Fibroblast of skin of left biceps (primary cell): ENCODE measurements around the gene ATP2C2.
"Not testable (repeated sequence)": the region's sequence is repeated elsewhere in the genome, so short reads cannot be mapped to it uniquely, and the experiment has no call there.

Experiments used
- DNase-seq, 2 experiments: peaks; one replicate each; pipeline ENCODE4 v3.0.0-alpha.2; 2013; ENCODE audit warnings: low read depth in 2 of 2

ATP2C2 gene

DNA sequence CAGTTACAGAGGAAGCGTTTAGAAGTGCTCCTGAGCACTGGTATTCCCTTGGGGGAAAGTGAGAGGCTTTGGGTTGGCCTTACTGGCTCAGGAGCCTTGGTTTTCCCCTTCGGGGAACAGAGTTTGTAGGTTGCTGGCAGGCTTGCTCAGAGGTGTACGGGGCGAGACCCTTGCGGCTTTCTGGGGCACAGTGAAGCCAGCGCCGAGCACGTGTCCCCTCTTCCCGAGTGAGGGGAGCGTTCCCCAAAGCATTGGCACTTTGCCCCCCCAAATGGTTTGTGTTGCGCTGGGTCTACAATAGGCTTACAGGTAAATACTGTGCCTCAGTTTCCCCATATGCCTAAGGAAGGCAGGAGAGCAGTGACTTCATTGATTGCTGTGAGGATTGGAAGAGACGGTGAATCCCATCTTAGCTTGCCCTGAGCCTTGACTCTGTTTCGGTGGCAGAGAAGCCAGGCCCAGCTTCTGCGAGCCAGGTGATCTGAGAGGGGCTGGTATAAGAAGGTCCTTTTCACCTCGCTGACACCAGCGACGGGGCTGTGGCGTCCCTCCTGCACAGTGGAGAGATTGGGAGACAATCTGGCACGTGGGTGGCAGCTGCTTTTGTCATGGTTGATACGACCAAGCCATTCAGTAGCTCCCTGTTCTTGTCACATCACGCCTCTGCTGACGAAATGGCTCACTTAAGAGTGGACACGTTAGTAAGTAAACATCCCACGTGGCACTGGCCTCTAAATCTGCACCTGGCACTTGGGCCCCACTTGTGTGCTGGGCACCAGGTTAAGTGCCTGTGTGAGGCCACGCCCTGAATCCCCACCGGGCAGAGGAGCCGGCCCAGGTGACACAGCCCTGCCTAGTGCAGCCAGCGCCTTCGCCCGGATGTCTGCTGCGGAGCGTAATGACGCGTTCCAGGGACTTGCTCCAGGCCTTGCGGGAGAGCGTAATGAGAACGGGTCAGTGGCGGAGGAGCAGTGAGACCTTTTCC lies 81.1 kb downstream of the ATP2C2 start:
- no peak for DNase-seq

DNA sequence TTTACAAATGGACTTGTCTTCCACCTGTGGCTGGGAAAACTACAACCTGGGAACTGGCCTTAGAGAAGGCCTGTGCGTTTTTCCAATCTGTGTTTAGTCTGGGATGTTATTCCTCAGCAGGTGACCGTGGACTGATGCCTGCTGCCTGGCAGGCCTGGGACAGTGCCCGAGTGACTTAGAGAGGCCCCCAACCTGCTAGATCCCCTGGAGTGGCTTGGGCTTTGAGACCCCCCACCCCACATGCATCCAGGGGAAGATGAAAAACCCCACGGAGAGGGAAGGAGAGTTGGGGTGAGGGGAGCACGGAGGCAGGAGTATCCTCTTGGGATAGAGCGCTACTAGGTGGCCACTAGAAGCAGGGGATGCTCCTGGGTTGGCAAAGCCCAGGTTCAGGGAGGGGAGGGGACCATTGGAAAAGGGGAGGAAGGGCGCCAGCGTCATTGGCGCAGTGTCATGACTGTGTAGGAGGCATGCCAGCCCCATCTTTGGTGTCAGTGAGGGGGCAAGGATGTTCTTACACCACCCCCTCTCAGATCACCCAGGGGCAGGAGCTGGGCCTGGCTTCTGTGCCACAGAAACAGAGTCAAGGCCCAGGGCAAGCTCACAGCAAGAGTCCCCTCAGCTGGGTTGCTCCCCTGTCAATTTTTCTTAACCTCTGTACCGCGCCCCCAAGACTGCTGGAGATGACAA lies 82.0 kb downstream of the ATP2C2 start:
- DNase-seq: no peak

DNA sequence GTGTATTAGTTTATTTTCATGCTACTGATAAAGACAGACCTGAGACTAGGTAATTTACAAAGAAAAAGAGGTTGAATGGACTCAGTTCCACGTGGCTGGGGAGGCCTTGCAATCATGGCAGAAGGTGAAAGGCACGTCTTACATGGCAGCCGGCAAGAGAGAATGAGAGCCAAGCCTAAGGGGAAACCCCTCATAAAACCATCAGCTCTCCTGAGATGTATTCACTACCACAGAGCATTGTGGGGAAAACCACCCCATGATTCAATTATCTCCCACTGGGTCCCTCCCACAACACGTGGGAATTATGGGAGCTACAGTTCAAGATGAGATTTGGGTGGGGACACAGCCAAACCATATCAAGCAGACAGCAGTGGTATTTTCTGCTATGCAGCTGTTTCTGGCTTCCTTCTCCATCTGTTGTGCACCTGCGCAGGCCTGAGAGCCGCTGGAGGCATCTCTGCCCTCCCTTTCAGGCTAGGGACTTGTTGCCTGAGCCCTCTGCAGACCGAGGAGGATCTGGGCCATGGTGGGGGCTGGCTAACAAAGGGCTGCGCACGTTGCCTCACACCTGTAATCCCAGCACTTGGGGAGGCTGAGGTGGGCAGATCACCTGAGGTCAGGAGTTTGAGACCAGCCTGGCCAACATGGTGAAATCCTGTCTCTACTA lies 82.8 kb downstream of the ATP2C2 start:
- not testable (repeated sequence) for DNase-seq

DNA sequence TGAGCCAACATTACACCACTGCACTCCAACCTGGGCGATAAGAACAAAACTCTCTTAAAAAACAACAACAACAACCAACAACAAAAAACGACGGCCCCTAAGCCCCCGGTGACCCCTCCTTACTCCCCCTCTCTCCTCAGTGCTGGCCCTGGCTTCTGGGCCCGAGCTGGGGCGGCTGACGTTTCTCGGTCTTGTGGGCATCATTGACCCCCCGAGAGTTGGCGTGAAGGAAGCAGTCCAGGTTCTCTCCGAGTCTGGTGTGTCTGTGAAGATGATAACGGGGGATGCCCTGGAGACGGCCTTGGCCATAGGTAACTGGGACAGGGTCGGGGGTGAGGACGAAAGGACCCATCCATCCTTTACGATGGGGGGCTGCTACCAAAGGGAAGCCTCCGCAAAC lies 83.4 kb downstream of the ATP2C2 start:
- no peak for DNase-seq

DNA sequence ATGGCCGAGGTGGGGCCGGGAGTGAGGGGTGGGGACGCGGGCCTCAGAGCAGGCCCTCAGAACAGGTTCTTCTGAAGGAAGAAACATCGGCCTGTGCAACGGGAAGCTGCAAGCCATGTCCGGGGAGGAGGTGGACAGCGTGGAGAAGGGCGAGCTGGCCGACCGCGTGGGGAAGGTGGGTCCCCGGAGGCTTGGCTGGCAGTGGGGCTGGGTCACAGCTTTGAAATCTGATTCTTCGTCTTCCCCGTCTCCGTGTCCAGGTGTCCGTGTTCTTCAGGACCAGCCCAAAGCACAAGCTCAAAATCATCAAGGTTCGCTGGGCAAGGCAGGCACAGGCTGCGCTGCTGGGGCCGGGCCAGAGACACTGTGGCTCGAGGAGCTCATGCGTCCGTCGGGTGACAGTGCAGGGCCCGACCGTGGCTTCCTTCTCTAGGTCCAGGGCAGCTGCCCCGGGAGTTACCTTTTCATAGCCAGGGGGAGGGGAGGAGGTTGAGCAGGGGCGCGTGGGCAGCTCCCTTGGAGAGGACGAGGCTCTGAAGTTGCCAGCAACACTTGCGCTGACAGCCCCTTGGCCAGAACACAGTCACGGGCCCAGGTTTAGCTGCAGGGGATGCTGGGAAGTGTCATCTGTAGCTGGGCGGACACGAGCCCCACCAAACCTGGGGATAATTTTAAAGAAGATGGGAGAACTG lies 84.9 kb downstream of the ATP2C2 start:
- no peak for DNase-seq

DNA sequence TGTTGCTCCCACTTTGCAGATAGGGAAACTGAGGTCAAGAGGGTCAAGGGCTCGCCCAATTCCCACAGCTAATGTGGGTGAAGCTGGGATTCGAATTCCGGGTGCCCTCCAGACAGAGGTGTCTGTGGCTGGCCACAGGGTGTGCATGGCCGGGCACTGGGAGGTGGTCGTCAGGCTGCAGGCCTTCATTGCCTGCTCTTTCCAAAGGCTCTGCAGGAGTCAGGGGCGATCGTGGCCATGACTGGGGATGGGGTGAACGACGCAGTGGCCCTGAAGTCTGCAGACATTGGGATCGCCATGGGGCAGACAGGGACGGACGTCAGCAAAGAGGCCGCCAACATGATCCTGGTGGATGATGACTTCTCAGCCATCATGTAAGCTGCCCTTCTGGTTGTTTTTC lies 86.3 kb downstream of the ATP2C2 start:
- DNase-seq: no peak

DNA sequence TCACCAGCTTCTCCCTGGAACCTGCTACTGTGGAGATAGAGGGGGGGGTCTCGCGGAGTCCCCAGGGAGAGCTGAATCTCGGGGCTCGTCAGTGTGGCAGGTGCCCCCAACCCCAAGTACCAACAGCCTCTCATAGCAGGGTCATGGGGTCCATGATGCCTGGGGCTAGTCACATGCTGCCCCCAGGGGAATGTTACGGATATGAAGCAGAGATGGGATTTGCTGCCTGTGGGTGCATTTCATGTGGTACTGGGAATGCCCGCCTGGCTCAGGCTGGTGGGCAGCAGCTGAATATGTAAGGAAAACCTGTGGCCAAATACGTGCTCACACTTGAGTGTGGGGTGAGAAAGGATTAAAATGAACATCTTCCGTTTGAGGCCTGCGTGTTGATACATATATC lies 86.7 kb downstream of the ATP2C2 start:
- no peak for DNase-seq

DNA sequence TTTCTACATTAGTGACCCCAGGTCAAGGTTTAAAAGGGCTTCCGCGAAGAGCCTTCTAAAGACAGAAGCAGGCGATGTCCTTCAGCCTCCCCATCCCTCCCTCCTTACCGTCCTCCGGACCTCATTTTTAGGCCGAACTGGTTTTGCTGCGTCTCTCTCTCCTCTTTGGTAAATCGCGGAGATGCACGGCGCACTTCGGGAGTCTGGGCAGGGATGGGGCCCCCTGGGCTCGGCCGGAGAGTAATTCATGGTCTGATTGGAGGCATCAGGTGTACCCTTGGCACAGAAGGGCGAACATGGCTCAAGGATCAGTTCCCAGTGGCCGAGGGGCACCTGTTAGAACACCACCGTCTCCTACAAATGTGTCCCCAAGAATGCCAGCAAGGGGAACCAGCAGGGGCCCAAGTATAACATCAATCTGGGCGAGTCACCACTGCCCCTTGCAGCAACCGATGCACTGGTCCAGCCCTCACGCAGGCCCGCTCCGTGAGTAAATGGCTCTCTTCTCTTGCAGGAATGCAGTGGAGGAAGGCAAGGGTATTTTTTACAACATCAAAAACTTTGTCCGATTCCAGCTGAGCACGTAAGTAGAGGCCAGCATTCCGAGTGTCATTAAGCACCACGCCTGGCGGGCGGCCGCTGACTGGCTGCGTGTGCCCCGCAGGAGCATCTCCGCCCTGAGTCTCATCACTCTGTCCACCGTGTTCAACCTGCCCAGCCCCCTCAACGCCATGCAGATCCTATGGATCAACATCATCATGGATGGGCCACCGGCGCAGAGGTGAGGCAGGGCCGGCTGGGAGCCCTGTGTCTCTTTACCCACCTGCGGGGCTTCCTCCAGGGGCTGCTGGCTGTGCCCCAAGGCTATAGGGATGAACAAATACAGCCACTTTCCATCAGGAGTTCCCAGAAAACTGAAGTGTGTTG lies 90.5 kb downstream of the ATP2C2 start:
- no peak for DNase-seq

DNA sequence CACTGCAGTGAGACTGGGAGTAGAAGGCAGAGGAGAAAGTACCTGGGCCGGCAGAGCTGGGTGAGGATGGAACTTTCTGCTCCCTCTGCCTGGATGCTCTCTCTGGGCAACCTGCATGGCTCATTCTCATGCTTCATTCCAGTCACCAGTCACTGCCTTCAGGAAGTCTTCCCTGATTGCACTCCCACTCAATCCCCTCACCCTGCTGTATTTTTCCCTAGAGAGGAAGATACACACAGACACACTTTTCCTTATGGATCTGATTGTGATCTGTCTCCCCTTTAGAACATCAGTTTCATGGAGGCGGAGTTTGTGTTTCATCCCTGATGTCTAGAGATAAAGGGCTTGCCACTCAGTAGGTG lies 91.2 kb downstream of the ATP2C2 start:
- DNase-seq: no peak

DNA sequence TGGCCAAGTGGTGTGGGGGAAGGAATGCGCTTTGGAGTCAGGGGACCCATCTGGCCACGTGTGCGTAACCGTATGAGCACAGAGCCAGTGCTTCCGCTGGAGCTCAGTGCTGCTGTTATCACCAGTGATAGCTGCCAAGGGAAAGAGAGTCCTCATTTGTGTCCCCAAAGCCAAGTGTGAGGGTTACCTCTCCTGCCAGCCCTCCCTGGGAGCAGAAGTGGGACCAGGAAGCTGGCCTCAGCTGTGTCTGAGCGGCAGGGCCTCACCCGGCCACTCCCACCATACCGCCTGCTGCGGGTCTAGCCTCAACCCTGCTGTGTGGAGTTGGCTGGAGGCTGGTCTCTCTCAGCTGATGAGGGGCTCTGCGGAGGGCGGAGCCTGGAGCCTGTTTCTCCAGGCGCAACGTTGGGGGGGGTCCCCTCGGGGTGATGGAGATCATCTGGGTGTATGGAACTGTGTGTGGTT lies 91.6 kb downstream of the ATP2C2 start:
- no peak for DNase-seq

DNA sequence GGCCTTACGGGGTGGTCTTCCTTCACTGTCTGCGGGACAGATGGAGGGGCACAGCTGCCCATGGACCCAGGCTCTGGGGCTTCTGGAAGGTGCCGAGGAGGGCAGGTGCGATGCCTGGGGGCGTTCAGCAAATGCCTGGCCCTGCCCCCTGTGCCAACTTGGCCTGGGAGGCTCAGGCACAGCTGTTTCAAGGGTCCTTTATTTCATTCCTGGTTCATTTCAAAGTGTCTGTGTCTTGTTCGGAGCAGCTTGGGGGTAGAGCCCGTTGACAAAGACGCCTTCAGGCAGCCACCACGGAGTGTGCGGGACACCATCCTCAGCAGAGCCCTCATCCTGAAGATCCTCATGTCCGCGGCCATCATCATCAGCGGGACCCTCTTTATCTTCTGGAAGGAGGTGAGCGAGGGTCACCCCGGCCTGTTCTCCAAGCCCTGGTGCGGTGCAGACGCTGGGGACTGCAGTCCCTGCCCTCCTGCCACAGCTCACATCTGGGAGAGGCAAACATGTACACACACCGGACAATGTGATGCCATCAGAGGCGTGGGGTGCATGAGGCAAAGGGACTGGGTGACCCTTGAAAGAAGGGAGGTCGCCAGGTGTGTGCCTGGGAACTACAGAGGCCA lies 92.2 kb downstream of the ATP2C2 start:
- DNase-seq: no peak

DNA sequence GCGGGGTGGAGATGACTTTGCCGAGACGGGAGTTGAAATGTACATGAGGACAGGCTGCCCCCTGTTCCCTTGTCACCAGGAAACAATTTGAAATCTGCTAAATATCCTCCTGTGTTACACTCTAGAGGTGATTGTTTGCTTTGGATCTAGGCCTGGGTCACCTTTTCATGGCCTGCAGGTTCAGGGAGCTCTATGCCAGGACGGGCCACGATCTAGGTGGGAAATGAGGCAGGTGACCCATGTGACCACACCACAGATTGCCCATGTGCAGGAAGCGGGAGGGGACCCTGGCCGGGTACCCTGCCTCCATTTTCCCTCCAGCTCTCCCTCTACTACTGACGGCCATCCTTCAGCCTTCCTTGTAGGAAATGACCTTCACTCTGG lies 92.7 kb downstream of the ATP2C2 start:
- no peak for DNase-seq

DNA sequence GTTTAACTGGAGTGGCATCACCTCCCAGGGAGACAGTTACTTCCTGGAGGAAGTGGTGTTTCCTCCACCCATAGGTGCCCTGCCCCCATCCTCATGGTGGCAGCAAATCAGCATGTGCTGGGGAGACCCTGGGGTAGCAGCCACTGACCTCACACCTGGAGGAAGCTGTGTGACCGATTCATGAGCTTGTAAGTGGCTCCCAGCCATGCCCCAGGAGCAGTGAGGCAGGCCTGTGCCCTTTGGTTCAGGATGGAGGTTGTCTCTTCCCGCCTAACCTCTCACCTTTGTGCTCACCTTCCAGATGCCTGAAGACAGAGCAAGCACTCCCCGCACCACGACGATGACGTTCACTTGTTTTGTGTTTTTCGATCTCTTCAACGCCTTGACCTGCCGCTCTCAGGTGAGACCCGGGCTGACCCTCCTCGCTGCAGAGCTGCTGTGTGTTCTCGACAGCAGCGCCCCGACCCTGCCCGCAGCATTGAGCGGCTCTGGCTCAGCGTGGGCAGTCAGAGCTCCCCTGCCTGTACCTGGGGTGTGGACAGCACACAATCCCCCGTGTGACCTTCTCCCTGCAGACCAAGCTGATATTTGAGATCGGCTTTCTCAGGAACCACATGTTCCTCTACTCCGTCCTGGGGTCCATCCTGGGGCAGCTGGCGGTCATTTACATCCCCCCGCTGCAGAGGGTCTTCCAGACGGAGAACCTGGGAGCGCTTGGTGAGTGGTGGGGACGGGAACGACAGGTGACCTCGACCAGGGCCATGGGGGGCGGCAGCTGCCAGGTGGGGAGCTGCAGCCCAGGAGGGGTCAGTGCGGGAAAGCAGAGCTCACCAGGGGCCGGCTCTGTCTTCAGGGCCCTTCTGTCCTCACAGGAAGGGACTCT lies 93.3 kb downstream of the ATP2C2 start:
- no peak for DNase-seq

DNA sequence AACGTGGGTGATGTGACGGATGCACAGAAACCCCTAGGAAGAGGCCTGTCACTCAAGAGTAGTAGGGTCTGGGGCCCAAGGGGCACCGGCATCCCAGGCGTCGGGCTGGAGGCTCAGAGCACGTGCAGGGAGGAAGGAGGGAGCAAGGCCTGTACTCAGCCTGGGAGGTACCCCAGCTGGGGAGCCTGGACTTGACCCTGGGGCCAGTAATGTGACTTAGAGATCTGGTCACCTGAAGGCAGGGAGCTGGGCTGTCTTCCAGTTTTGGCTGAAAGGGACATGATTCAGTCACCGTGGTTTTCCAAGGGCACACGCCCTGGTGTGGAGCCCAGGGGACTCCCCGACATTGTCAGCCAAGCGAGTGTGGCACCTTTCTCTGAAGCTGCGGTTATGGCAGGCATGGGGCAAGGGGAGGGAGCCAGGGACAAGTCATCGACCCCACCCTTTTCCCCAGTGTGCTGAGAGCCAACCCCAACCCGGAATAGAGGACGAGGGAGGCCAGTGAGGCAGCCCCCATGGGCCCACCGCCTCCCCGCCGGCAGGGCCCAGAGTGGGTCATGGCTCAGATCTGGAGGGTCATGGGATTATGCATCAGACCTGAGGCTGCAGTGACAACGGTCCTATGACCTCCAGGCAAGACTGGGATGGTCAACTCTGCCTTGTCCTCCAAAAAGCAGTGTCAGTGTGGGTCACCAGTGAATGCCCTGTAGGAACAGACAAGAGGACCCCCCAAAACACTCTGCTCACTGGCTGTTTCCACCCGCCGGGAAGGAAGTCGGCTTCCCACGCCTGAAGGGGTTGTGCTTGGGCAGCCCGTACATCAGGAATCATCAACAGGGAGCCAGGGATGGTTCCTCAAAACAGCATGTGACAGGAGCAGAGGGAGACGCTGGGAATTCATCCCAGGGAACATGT lies 94.2 kb downstream of the ATP2C2 start:
- DNase-seq: no peak

DNA sequence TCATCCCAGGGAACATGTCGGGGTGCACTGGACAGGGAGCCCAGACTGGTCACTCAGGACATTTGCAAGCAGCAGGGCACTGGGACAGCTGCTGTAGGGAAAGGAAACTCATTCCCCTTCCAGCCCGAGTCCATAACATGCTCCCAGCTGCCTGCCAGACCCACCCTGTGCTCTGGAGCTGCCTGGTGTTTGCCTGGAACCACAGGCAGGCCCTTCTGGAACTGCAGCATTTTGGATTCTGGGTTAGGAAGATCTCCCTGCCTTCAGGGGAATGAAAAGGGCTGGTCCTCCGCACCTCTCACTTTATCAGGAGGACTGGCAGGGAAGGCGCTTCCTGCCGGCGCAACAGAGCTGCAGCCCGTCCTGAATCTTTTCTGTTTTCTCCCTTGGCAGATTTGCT lies 94.9 kb downstream of the ATP2C2 start:
- no peak for DNase-seq

DNA sequence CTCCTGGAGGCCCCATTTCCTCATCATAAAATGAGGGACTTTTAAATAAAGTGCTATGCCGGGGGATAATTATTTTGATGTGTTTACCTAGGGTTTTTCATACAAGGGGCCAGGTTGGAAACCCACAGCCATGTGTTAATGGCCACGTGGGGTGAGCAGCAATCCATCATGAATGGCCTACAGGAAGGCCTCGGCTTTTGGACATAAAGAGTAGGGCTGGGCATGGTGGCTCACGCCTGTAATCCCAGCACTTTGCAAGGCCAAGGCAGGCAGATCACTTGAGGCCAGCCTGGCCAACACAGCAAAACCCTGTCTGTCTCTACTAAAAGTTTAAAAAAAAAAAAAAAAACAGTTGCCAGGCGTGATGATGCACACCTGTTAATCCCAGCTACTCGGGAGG lies 95.8 kb downstream of the ATP2C2 start:
- no peak for DNase-seq

DNA sequence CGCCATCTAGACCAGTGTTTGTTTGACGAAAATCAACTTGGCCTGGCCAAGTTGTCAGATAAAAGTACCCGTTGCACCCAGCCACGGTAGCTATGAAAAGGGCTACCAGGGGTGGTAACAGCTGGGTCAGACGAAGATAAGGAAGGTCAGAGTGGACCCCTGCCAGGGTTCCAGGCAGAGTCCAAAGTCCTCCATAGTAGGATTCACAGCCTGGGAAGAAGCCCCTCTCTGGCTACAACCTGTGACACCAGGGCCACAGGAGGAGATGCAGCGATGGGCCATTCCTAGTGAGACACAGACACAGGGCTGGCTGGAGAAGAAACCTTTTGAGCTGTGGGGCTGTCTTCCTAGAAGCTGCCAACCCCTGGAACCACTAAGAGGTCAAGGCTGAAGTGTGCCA lies 96.8 kb downstream of the ATP2C2 start:
- no peak for DNase-seq

DNA sequence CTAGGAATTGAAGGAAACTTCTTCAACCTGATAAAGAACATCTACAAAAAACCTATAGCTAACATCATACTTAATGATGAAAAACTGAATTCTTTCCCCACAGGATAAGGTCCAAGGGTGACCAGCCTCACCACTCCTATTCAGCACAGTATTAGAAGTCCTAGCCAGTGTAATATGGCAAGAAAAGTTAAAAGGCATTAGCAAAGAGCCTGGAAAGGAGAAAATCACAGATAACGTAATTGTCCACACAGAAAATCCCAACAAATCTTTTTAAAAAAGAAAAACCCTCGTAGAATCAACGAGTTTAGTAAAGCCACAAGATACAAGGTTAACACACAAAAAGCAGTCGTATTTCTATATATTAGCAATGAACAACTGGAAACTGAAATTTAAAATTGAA lies 98.4 kb downstream of the ATP2C2 start:
- DNase-seq: no peak
